Erythroblast (primary cell): ENCODE measurements around the gene DNTTIP2.

Experiments
- GATA1 ChIP-seq: IDR thresholded peaks from 2 replicates; pipeline ENCODE4 v1.6.1; 2011; ENCODE audit warnings: low read depth, mild to moderate bottlenecking, control low read depth, low read length, moderate library complexity
- POLR2A ChIP-seq: IDR thresholded peaks from 2 replicates; pipeline ENCODE4 v1.6.1; 2011; ENCODE audit warnings: mild to moderate bottlenecking, low read length

- no peak for TF ChIP-seq POLR2A
- no peak for TF ChIP-seq GATA1
These were observed 41.0 kb downstream of the DNTTIP2 start for GRCh38 chr1:93837961-93838360.
